Measurements from ENCODE around the gene KRT84.
A peak's percentile ranks its signal among the peaks of the same experiment; 100 is the strongest.

The KRT84 gene

GRCh38 chr12:52382854-52383253 lies 2.6 kb downstream of the KRT84 start:
- no peak for DNase-seq

- no peak for DNase-seq
Measured at GRCh38 chr12:52381206-52381605, 4.2 kb downstream of the KRT84 start.

GRCh38 chr12:52380271-52380694 lies 5.2 kb downstream of the KRT84 start:
- no peak for DNase-seq

GRCh38 chr12:52379536-52379935 lies 5.9 kb downstream of the KRT84 start:
- DNase-seq, result no peak

- DNase-seq, result no peak
Measured at GRCh38 chr12:52378091-52378490, 7.4 kb downstream of the KRT84 start.

- DNase-seq, result no peak
Measured at GRCh38 chr12:52377266-52377665, 8.2 kb downstream of the KRT84 start.

- DNase-seq, result peak; percentile 44
Measured at GRCh38 chr12:52372216-52373154, 13.0 kb downstream of the KRT84 start.

- DNase-seq, result no peak
Measured at GRCh38 chr12:52371716-52372115, 13.7 kb downstream of the KRT84 start.

GRCh38 chr12:52370926-52371608 lies 14.4 kb downstream of the KRT84 start:
- no peak for DNase-seq

- no peak for DNase-seq
Measured at GRCh38 chr12:52369809-52370208, 15.6 kb downstream of the KRT84 start.

GRCh38 chr12:52369211-52369610 lies 16.2 kb downstream of the KRT84 start:
- no peak for DNase-seq

GRCh38 chr12:52368508-52368907 lies 16.9 kb downstream of the KRT84 start:
- no peak for DNase-seq

- DNase-seq, result no peak
Measured at GRCh38 chr12:52367876-52368275, 17.6 kb downstream of the KRT84 start.

- no peak for DNase-seq
Measured at GRCh38 chr12:52366738-52367485, 18.5 kb downstream of the KRT84 start, which contains the start of gene KRT85. Gene KRT85 (minus strand): TSS chr12:52367481. CDS start chr12:52367405, 76 bp downstream.

- no peak for DNase-seq
Measured at GRCh38 chr12:52364901-52365489, 20.5 kb downstream of the KRT84 start.

- no peak for DNase-seq
Measured at GRCh38 chr12:52364061-52364460, 21.4 kb downstream of the KRT84 start.

- DNase-seq, result no peak
Measured at GRCh38 chr12:52363111-52363679, 22.3 kb downstream of the KRT84 start.

GRCh38 chr12:52362118-52362726 lies 23.2 kb downstream of the KRT84 start:
- no peak for DNase-seq

GRCh38 chr12:52361553-52361952 lies 23.9 kb downstream of the KRT84 start:
- DNase-seq, result no peak

GRCh38 chr12:52360663-52361271 lies 24.7 kb downstream of the KRT84 start:
- DNase-seq, result no peak

- no peak for DNase-seq
Measured at GRCh38 chr12:52360106-52360662, 25.3 kb downstream of the KRT84 start.

Data from NCI-H748 treated with DMSO at 0.1 percent for 48 hours (cell line).